ENCODE data around the gene PBRM1. TPM values are rescaled to one million over a fixed set of nuclear protein-coding genes. Genes with fewer than 3 reads are reported as not detected.

Gene PBRM1
- total and polyA plus RNA-seq, 2 experiments from 2014 or later, result 57.5 to 72.5 TPM

DNA sequence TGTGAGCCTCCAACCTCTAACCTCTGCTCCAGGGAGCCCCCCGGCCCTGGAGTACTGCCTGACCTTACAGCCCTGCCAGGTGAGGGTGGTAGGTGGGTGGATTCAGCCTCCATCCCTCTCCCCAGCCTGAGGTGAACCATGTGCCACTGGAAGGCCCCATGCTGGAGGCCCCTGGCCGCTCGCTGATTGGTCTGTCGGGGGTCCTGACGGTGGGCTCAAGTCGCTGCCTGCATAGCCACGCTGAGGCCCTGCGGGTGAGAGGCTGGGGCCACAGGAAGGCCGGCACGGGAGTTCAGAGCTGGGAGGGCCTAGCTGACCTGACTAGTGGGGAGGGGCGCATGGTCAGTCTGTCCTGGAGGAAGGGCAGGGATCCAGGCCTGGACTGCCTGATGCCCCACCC, 171.1 kb downstream of the PBRM1 start:
- peaks cover 20% of the 10 kb centered on the region for H3K27me3 Mint-ChIP-seq (ENCODE audit: insufficient read depth, low read depth, poor library complexity)
- ATAC-seq, result no peak
- no peaks in the 10 kb centered on the region for H3K9me2 ChIP-seq (ENCODE audit: insufficient read depth)

More for the DNA sequence above, 171.1 kb downstream of the PBRM1 start:
- no peaks in the 10 kb centered on the region for H3K79me2 ChIP-seq (replicated peaks; ENCODE audit: insufficient read depth)
- Mint-ChIP-seq H3K4me3 (no peak overlapping the region), H3K27ac (no peak overlapping the region), H3K9me3 (no peaks in the 10 kb centered on the region; the same call in 2 of the 3 replicates), H3K36me3 (ENCODE audit: low read depth) (no peaks in the 10 kb centered on the region), H3K4me1 (peaks cover 5% of the 10 kb centered on the region; the same call in 2 of the 3 replicates)
- H2AFZ ChIP-seq, result no peak overlapping the region
- DNase-seq (ENCODE audit: low spot score), result no peak
- H3K4me1 ChIP-seq (ENCODE audit: insufficient read depth), result no peaks in the 10 kb centered on the region
- H3F3A ChIP-seq (replicated peaks; ENCODE audit: low read depth), result 0 out of 2 replicates have a peak, but pooled peaks cover 2% of the 10 kb centered on the region
- H3K4me3 ChIP-seq, result no peak overlapping the region
- no peak overlapping the region for H3K4me2 ChIP-seq
- H3K27ac ChIP-seq (ENCODE audit: low read depth), result no peak overlapping the region
- H3K27me3 ChIP-seq (ENCODE audit: insufficient read depth), result no peaks in the 10 kb centered on the region
- H4K20me1 ChIP-seq (replicated peaks; ENCODE audit: insufficient read depth), result no peaks in the 10 kb centered on the region
- TF ChIP-seq, protein P1, sequence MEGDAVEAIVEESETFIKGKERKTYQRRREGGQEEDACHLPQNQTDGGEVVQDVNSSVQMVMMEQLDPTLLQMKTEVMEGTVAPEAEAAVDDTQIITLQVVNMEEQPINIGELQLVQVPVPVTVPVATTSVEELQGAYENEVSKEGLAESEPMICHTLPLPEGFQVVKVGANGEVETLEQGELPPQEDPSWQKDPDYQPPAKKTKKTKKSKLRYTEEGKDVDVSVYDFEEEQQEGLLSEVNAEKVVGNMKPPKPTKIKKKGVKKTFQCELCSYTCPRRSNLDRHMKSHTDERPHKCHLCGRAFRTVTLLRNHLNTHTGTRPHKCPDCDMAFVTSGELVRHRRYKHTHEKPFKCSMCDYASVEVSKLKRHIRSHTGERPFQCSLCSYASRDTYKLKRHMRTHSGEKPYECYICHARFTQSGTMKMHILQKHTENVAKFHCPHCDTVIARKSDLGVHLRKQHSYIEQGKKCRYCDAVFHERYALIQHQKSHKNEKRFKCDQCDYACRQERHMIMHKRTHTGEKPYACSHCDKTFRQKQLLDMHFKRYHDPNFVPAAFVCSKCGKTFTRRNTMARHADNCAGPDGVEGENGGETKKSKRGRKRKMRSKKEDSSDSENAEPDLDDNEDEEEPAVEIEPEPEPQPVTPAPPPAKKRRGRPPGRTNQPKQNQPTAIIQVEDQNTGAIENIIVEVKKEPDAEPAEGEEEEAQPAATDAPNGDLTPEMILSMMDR (conservative IDR thresholded peaks at IDR 0.05; ENCODE audit: low read depth in 2 of 2), result no peak
- no peak for TF ChIP-seq EZH2phosphoT487 (IDR thresholded peaks at IDR 0.05; ENCODE audit: unreplicated experiment)
- TF ChIP-seq, protein P2, sequence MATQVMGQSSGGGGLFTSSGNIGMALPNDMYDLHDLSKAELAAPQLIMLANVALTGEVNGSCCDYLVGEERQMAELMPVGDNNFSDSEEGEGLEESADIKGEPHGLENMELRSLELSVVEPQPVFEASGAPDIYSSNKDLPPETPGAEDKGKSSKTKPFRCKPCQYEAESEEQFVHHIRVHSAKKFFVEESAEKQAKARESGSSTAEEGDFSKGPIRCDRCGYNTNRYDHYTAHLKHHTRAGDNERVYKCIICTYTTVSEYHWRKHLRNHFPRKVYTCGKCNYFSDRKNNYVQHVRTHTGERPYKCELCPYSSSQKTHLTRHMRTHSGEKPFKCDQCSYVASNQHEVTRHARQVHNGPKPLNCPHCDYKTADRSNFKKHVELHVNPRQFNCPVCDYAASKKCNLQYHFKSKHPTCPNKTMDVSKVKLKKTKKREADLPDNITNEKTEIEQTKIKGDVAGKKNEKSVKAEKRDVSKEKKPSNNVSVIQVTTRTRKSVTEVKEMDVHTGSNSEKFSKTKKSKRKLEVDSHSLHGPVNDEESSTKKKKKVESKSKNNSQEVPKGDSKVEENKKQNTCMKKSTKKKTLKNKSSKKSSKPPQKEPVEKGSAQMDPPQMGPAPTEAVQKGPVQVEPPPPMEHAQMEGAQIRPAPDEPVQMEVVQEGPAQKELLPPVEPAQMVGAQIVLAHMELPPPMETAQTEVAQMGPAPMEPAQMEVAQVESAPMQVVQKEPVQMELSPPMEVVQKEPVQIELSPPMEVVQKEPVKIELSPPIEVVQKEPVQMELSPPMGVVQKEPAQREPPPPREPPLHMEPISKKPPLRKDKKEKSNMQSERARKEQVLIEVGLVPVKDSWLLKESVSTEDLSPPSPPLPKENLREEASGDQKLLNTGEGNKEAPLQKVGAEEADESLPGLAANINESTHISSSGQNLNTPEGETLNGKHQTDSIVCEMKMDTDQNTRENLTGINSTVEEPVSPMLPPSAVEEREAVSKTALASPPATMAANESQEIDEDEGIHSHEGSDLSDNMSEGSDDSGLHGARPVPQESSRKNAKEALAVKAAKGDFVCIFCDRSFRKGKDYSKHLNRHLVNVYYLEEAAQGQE (IDR thresholded peaks at IDR 0.05; ENCODE audit: unreplicated experiment), result no peak
- no peak for TF ChIP-seq JUNB (IDR thresholded peaks at IDR 0.05; ENCODE audit: unreplicated experiment)
- no peak for TF ChIP-seq POLR2AphosphoS5 (IDR thresholded peaks at IDR 0.05; ENCODE audit: low read depth)
- no peak for TF ChIP-seq STAT1 (IDR thresholded peaks at IDR 0.05; ENCODE audit: unreplicated experiment)
- TF ChIP-seq ETS1 (IDR thresholded peaks at IDR 0.05), result no peak
- no peak for TF ChIP-seq ZNF114 (CRISPR knock-in tag; IDR thresholded peaks at IDR 0.05)
- TF ChIP-seq, protein P3, sequence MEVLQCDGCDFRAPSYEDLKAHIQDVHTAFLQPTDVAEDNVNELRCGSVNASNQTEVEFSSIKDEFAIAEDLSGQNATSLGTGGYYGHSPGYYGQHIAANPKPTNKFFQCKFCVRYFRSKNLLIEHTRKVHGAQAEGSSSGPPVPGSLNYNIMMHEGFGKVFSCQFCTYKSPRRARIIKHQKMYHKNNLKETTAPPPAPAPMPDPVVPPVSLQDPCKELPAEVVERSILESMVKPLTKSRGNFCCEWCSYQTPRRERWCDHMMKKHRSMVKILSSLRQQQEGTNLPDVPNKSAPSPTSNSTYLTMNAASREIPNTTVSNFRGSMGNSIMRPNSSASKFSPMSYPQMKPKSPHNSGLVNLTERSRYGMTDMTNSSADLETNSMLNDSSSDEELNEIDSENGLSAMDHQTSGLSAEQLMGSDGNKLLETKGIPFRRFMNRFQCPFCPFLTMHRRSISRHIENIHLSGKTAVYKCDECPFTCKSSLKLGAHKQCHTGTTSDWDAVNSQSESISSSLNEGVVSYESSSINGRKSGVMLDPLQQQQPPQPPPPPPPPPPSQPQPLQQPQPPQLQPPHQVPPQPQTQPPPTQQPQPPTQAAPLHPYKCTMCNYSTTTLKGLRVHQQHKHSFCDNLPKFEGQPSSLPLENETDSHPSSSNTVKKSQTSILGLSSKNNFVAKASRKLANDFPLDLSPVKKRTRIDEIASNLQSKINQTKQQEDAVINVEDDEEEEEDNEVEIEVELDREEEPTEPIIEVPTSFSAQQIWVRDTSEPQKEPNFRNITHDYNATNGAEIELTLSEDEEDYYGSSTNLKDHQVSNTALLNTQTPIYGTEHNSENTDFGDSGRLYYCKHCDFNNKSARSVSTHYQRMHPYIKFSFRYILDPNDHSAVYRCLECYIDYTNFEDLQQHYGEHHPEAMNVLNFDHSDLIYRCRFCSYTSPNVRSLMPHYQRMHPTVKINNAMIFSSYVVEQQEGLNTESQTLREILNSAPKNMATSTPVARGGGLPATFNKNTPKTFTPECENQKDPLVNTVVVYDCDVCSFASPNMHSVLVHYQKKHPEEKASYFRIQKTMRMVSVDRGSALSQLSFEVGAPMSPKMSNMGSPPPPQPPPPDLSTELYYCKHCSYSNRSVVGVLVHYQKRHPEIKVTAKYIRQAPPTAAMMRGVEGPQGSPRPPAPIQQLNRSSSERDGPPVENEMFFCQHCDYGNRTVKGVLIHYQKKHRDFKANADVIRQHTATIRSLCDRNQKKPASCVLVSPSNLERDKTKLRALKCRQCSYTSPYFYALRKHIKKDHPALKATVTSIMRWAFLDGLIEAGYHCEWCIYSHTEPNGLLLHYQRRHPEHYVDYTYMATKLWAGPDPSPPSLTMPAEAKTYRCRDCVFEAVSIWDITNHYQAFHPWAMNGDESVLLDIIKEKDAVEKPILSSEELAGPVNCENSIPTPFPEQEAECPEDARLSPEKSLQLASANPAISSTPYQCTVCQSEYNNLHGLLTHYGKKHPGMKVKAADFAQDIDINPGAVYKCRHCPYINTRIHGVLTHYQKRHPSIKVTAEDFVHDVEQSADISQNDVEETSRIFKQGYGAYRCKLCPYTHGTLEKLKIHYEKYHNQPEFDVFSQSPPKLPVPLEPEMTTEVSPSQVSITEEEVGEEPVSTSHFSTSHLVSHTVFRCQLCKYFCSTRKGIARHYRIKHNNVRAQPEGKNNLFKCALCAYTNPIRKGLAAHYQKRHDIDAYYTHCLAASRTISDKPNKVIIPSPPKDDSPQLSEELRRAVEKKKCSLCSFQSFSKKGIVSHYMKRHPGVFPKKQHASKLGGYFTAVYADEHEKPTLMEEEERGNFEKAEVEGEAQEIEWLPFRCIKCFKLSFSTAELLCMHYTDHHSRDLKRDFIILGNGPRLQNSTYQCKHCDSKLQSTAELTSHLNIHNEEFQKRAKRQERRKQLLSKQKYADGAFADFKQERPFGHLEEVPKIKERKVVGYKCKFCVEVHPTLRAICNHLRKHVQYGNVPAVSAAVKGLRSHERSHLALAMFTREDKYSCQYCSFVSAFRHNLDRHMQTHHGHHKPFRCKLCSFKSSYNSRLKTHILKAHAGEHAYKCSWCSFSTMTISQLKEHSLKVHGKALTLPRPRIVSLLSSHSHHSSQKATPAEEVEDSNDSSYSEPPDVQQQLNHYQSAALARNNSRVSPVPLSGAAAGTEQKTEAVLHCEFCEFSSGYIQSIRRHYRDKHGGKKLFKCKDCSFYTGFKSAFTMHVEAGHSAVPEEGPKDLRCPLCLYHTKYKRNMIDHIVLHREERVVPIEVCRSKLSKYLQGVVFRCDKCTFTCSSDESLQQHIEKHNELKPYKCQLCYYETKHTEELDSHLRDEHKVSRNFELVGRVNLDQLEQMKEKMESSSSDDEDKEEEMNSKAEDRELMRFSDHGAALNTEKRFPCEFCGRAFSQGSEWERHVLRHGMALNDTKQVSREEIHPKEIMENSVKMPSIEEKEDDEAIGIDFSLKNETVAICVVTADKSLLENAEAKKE (CRISPR knock-in tag; IDR thresholded peaks at IDR 0.05), result no peak
- no peak for TF ChIP-seq CREB1 (CRISPR knock-in tag; IDR thresholded peaks at IDR 0.05; ENCODE audit: low read depth)
- H3K36me3 ChIP-seq (ENCODE audit: insufficient read depth), result no peaks in the 10 kb centered on the region

All from GM23338 (cell line).